ENCODE measurements around the gene ZNF384. TPM values are rescaled to one million over a fixed set of nuclear protein-coding genes. Genes with fewer than 3 reads are reported as not detected.

ZNF384 gene
- total RNA-seq, 2 experiments from 2014 or later, result 67.6 TPM

- ATAC-seq (ENCODE audit: poor library complexity), result no peak
- no peaks in the 10 kb centered on the region for H3K9me3 ChIP-seq (ENCODE audit: control insufficient read depth in 1 of 2, insufficient read depth in 1 of 2, low read length in 2 of 2)
- Mint-ChIP-seq H3K27ac (no peak overlapping the region), H3K4me1 (ENCODE audit: low read depth) (peaks cover 26% of the 10 kb centered on the region), H3K4me3 (peak overlapping the region; percentile 81), H3K9me3 (no peaks in the 10 kb centered on the region), H3K36me3 (ENCODE audit: low read depth) (no peaks in the 10 kb centered on the region), H3K27me3 (peaks cover 57% of the 10 kb centered on the region)
- H3K27ac ChIP-seq (ENCODE audit: low read depth in 1 of 2, low read length in 2 of 2), result no peak overlapping the region
- no peak for DNase-seq
- ChIA-PET POLR2A (interaction anchor here (1.6 kb wide), 1 partner anchor 11 kb away, joined by 5 read pairs; no protein-coding TSS in a partner anchor), CTCF (no interaction called here)
- peaks cover 26% of the 10 kb centered on the region for H3K4me1 ChIP-seq (ENCODE audit: insufficient read depth, low read length)
- H3K4me3 ChIP-seq (ENCODE audit: low read length), result peak overlapping the region; percentile 43
- intact Hi-C loops (cut with DNase I, micrococcal nuclease), result no loop called here
- peaks cover 32 to 42% of the 10 kb centered on the region in 2 experiments for H3K27me3 ChIP-seq (ENCODE audit: control insufficient read depth in 1 of 2, insufficient read depth in 2 of 2, low read length in 2 of 2)
- TF ChIP-seq CTCF (IDR thresholded peaks at IDR 0.05), result no peak
- no peaks in the 10 kb centered on the region for H3K36me3 ChIP-seq (ENCODE audit: insufficient read depth, low read length)
Measured at GRCh38 chr12:6701078-6701768, 12.0 kb upstream of the ZNF384 start.

- POLR2A ChIA-PET, result interaction anchor here (1.3 to 1.6 kb wide), 2 partner anchors 11 kb away, joined by 5 to 16 read pairs; partner anchors contain the start of gene ZNF384
- CTCF ChIA-PET, result no interaction called here
- TF ChIP-seq CTCF (IDR thresholded peaks at IDR 0.05), result no peak
- Mint-ChIP-seq H3K27ac (no peak within 1 kb of the TSS), H3K9me3 (no peaks in the 10 kb centered on the region), H3K27me3 (peaks cover 57% of the 10 kb centered on the region), H3K4me1 (ENCODE audit: low read depth) (peaks cover 26% of the 10 kb centered on the region), H3K36me3 (ENCODE audit: low read depth) (no peaks in the 10 kb centered on the region), H3K4me3 (peak within 1 kb of the TSS; percentile 86)
- DNase-seq (peak; percentile 34 to 77 (median 56)), ATAC-seq (ENCODE audit: poor library complexity) (peak; percentile 93)
- peaks cover 26% of the 10 kb centered on the region for H3K4me1 ChIP-seq (ENCODE audit: insufficient read depth, low read length)
- H3K9me3 ChIP-seq (ENCODE audit: control insufficient read depth in 1 of 2, insufficient read depth in 1 of 2, low read length in 2 of 2), result no peaks in the 10 kb centered on the region
- no peaks in the 10 kb centered on the region for H3K36me3 ChIP-seq (ENCODE audit: insufficient read depth, low read length)
- H3K27me3 ChIP-seq (ENCODE audit: control insufficient read depth in 1 of 2, insufficient read depth in 2 of 2, low read length in 2 of 2), result peaks cover 32 to 42% of the 10 kb centered on the region in 2 experiments
- H3K4me3 ChIP-seq (ENCODE audit: low read length), result peak within 1 kb of the TSS; percentile 43
- intact Hi-C loops (cut with DNase I, micrococcal nuclease), result no loop called here
- no peak within 1 kb of the TSS for H3K27ac ChIP-seq (ENCODE audit: low read depth in 1 of 2, low read length in 2 of 2)
Measured at GRCh38 chr12:6700646-6701051, 11.5 kb upstream of the ZNF384 start, which contains the start of gene PIANP. Gene PIANP, minus strand, starts transcription at chr12:6700815. Its CDS starts 2,754 bp downstream, at chr12:6698061.

GRCh38 chr12:6699989-6700645 lies 10.9 kb upstream of the ZNF384 start:
- peak overlapping the region; percentile 40 for H3K4me3 ChIP-seq (ENCODE audit: low read length)
- no peaks in the 10 kb centered on the region for H3K36me3 Mint-ChIP-seq (ENCODE audit: low read depth)

More at GRCh38 chr12:6699989-6700645, 10.9 kb upstream of the ZNF384 start:
- ChIA-PET CTCF (no interaction called here), POLR2A (interaction anchor here (0.7 to 1.3 kb wide), 3 partner anchors 11 to 248 kb away, joined by 3 to 16 read pairs (median 8); partner anchors contain the start of genes COPS7A, TAPBPL and ZNF384)
- DNase-seq (peak in 5 of 14 experiments; percentile 13 to 53 (median 37)), ATAC-seq (ENCODE audit: poor library complexity) (peak; percentile 54)
- no peaks in the 10 kb centered on the region for H3K36me3 ChIP-seq (ENCODE audit: insufficient read depth, low read length)
- H3K4me1 ChIP-seq (ENCODE audit: insufficient read depth, low read length), result peaks cover 26% of the 10 kb centered on the region
- Mint-ChIP-seq H3K9me3 (no peaks in the 10 kb centered on the region), H3K27me3 (peaks cover 53% of the 10 kb centered on the region), H3K4me1 (ENCODE audit: low read depth) (peaks cover 26% of the 10 kb centered on the region), H3K27ac (no peak overlapping the region), H3K4me3 (peak overlapping the region; percentile 86)
- no peak overlapping the region for H3K27ac ChIP-seq (ENCODE audit: low read depth in 1 of 2, low read length in 2 of 2)
- TF ChIP-seq CTCF (IDR thresholded peaks at IDR 0.05), result no peak
- intact Hi-C loops (cut with DNase I, micrococcal nuclease), result no loop called here
- H3K27me3 ChIP-seq (ENCODE audit: control insufficient read depth in 1 of 2, insufficient read depth in 2 of 2, low read length in 2 of 2), result peaks cover 32 to 42% of the 10 kb centered on the region in 2 experiments
- no peaks in the 10 kb centered on the region for H3K9me3 ChIP-seq (ENCODE audit: control insufficient read depth in 1 of 2, insufficient read depth in 1 of 2, low read length in 2 of 2)

Data from CD4-positive, alpha-beta T cell (primary cell).